HT-29 (cell line): ENCODE data around the gene OSCP1. TPM values are rescaled to one million over a fixed set of nuclear protein-coding genes. Genes with fewer than 3 reads are reported as not detected.
A peak's percentile ranks its signal among the peaks of the same experiment; 100 is the strongest.

Experiments used
- DNase-seq: peaks from one replicate; pipeline ENCODE4 v3.0.0-alpha.2; 2015; ENCODE audit warnings: low spot score
- total RNA-seq: library from RNA; depleted of rRNA; stranded (reverse); fragments of >200 nt; shearing (Covaris generic); gene quantifications from 2 replicates; pipeline ENCODE4 v1.2.3, GENCODE V29; 2014

OSCP1 gene
- total RNA-seq, 1 experiment from 2014 or later, result 1.1 TPM

- no peak for DNase-seq
Measured at GRCh38 chr1:36475341-36475740, 25.1 kb upstream of the OSCP1 start.

GRCh38 chr1:36472656-36473055 lies 22.4 kb upstream of the OSCP1 start:
- DNase-seq, result no peak

- no peak for DNase-seq
Measured at GRCh38 chr1:36471830-36472641, 21.8 kb upstream of the OSCP1 start.

GRCh38 chr1:36469163-36469562 lies 18.9 kb upstream of the OSCP1 start:
- no peak for DNase-seq

- no peak for DNase-seq
Measured at GRCh38 chr1:36467700-36468455, 17.6 kb upstream of the OSCP1 start.

- DNase-seq, result no peak
Measured at GRCh38 chr1:36467027-36467410, 16.8 kb upstream of the OSCP1 start.

- DNase-seq, result no peak
Measured at GRCh38 chr1:36466370-36467026, 16.2 kb upstream of the OSCP1 start.

- DNase-seq, result no peak
Measured at GRCh38 chr1:36465731-36466369, 15.6 kb upstream of the OSCP1 start.

GRCh38 chr1:36464605-36465393 lies 14.5 kb upstream of the OSCP1 start:
- DNase-seq, result no peak

GRCh38 chr1:36463803-36464604 lies 13.8 kb upstream of the OSCP1 start, which contains the start of gene MRPS15:
Gene MRPS15 (minus strand): TSS chr1:36464384. CDS start chr1:36464275, 109 bp downstream.
- DNase-seq, result peak; percentile 97

GRCh38 chr1:36463463-36463802 lies 13.2 kb upstream of the OSCP1 start:
- peak; percentile 41 for DNase-seq

GRCh38 chr1:36458910-36459309 lies 8.7 kb upstream of the OSCP1 start:
- DNase-seq, result no peak

GRCh38 chr1:36457691-36458090 lies 7.4 kb upstream of the OSCP1 start:
- DNase-seq, result no peak

- no peak for DNase-seq
Measured at GRCh38 chr1:36456391-36456928, 6.2 kb upstream of the OSCP1 start.

- no peak for DNase-seq
Measured at GRCh38 chr1:36455386-36455785, 5.1 kb upstream of the OSCP1 start.

GRCh38 chr1:36453600-36454388 lies 3.5 kb upstream of the OSCP1 start:
- no peak for DNase-seq

GRCh38 chr1:36453051-36453450 lies 2.8 kb upstream of the OSCP1 start:
- no peak for DNase-seq

- no peak for DNase-seq
Measured at GRCh38 chr1:36450919-36451305, 661 bp upstream of the OSCP1 start.

- no peak for DNase-seq
Measured at GRCh38 chr1:36448530-36449056, 1.7 kb downstream of the OSCP1 start.
